GF-D8 (cell line): Measurements from ENCODE around the gene CREB3L2.

Experiments
- DNase-seq: peaks from one replicate; lab custom pipeline; 2025; lab: John Stamatoyannopoulos, UW

Gene CREB3L2

GRCh38 chr7:137898839-137899721 lies 102.8 kb downstream of the CREB3L2 start:
- DNase-seq: peak; percentile 74

GRCh38 chr7:137895301-137896221 lies 106.3 kb downstream of the CREB3L2 start:
- DNase-seq: no peak

DNA sequence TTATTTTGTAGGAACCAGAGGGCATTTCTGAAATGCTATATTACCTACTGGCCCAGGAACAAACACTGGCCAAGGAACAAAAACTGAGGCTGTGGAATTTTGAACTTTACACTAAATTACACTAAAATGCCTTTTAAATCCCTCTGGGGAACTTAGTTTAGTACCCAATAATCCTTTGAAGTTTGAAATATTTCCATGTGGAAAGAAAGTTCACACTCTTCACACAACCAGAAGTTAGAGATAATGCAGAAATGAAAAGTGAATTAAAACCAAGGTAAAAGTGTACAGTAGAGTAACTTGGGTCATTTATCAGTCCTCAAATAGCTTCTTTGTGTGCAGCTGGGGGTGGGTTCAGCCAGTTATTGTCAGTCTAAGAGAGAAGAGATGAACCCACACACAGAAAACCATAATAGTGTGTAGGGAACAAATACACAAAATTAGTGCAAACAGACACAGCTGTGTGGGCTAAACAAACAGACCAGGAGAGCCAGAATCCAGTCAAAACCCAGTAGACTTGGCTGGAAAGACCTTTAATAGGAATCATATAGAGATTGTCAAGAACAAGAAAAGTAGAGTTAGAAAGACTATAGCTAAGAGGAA lies 108.6 kb downstream of the CREB3L2 start:
- no peak for DNase-seq

- DNase-seq: no peak
These were observed 110.8 kb downstream of the CREB3L2 start for GRCh38 chr7:137891016-137891655.

- no peak for DNase-seq
These were observed 111.4 kb downstream of the CREB3L2 start for GRCh38 chr7:137890449-137890921.

DNA sequence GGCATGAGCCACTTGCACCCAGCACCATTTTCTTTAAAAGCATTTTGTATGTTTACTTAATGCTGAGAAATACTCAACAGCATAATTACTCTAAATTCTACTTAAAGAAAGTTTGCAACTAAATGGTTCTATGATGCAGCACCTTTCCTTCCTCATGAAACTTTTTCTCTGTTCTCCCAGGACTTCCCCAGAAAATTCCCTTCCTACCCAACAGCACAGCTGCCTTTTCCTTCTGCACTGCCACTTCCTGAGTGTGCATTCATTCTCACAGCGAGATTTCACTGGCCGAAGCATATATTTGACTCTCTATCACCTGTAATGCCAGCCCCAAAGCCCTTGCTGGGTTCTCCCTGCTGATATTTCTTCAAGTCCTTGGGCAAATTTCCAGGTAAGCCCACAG lies 113.6 kb downstream of the CREB3L2 start:
- no peak for DNase-seq

DNA sequence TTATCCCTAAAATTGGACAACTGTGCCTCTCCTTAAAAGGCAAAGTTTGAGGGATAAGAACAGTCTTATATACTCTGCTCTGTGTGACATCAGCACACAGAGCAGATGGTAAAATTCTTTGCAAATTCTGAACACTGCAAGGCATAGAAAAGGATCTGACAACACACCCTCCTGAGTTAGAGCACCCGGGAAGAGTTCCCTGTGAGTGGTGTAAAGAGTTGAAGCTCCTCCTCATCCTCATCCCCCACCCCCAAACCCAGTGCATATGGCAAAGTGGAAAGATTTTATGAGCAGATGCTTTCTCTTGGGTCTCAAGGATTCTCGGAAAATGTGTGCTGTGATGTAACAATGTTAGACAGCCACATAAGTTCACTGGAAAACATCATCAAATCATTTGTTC lies 115.1 kb downstream of the CREB3L2 start:
- no peak for DNase-seq

DNA sequence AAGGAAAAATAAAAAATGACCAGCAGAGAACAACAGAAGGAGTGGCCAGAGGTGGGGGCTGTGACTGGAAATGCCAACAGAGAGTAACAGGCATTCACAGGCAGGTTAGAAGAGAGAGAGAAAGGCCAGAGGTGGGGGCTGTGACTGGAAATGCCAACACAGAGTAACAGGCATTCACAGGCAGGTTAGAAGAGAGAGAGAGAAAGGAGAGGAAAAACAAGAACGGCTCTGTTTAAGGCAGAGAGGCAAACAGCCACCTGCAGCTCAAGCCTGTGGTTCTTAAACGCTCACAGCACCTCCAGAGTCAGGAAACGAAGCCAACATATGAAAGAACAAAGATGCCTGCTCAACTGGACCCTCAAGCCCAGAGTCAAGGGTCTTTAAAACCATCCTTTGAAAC lies 115.6 kb downstream of the CREB3L2 start:
- no peak for DNase-seq

DNA sequence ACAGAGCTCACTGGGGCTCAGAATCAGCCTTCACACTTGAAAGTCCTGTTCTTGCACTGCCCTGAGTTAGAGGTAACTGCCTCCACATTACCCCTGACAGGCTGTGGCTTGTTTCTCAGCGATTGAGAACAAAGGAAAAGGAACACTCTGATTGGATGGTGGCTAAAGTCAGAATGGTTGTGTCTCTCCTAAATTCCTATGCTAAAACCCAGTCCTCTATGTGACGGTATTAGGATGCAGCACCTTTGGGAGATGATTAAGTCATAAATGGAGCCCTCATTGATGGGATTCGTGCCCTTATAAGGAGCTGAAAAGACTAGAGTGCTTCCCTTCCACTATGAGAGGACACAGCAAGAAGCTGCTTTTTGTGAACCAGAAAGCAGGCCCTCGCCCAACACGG lies 116.2 kb downstream of the CREB3L2 start:
- no peak for DNase-seq

DNA sequence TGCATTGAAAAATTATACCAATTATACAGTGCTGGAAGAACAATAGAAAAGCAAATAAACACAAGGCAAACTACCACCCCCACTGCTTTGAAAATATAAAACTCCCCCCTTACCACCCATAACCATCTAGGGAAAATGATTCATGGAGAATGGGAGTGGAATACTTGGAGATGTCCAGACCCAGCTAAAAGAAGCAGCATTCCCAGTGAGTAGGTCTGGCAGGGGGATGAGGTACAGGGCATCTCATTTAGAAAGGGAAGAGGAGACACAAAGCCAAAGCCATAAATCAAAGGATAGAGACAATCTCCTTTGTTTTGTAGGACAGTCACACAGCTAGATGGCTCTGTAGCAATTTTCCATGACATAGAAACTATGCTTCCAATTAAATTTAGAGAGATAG lies 119.1 kb downstream of the CREB3L2 start:
- DNase-seq: no peak

DNA sequence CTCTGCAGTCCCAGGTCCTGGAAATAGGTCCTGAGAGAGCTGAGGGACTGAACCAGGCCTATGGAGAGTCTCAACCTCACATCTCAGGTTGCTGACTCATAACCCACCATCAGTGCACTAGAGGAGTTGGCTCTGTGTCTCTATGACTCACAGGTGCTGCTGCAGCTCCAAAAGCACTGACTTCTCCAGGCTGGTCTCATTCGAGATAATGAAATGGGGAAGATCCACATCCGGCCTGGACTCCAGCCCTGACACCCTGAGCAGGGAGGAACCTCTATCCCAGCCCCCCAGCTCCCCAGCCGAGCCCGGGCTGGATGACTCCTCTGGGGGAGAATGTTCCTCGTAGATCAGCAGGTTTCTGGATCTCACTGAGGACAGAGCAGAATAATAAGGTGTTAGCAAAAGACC lies 119.6 kb downstream of the CREB3L2 start:
- DNase-seq: no peak

GRCh38 chr7:137881607-137882260 lies 120.2 kb downstream of the CREB3L2 start:
- DNase-seq: no peak

DNA sequence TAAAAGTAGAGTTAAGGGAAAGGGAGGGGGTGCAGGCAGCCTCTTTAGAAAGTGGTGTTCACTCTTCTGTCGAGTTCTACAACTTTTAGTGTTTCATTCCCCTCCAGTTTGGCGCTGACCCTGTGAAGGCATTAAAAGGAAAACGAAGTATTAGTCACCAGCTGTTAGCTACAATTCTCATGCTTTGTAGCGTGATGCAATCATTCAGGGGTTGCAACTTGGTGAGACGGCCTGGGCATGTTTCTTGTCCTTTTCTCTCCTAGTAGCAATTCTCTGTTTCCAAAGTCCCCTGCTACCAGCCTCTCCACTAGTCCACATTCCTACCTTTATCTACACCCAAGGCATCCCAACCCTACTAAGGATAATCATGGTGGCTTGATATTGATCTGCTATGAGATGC lies 121.5 kb downstream of the CREB3L2 start:
- DNase-seq: no peak

GRCh38 chr7:137879357-137880158 lies 122.3 kb downstream of the CREB3L2 start:
- no peak for DNase-seq

DNA sequence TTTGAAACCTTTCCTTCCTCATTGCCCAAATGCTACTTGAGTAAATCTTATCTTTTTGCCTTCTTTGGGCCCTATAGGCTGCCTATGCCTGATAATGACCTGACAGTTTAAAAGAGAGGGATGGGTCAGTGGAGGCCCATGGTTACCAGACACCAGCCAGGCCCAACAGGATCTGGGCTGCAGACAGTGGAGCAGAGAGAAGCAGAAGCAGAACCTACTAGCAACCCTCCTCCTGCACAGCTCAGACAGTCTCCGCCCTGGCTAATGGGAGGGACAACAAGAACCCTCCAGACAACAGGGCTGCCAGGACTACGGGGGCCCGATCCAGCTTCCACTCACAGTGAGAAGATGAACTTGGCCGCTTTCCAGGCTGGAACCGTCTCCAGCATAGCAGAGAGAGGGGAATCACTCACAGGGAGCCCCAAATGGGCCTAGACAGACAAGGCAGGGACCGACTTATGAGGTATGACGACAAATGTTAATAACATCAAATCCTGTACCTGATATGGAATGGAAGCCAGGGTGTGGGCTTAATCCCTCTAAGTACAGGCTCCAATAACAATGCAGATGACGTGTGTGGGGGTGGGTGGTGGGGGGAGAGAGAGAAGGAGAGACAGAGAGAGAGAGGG lies 123.4 kb downstream of the CREB3L2 start:
- DNase-seq: no peak

- no peak for DNase-seq
These were observed 124.7 kb downstream of the CREB3L2 start for GRCh38 chr7:137877027-137877675.

GRCh38 chr7:137875746-137876145 lies 126.1 kb downstream of the CREB3L2 start:
- no peak for DNase-seq

- no peak for DNase-seq
These were observed 127.7 kb downstream of the CREB3L2 start for GRCh38 chr7:137873979-137874777.

DNA sequence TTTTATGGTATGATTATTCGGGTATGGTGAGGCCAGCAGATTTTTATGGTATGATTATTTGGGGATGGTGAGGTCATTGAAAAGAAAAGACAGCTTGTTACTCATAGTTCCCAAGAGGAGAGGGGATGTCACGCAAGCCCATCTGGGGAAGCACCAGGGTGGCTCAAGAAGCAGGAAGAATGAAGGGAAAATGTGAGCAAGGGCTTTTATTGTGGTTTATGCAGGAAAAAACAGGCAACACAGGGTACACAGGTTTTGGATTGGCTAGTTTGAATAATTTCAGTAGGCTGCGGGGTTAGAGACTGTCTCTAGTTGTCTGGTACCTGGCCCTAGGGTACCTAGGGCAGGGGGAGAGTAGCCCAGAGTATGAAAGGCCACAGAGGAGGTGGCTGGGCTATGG lies 128.4 kb downstream of the CREB3L2 start:
- DNase-seq: no peak
